Measurements from ENCODE around the gene VPS13D. TPM values are rescaled to one million over a fixed set of nuclear protein-coding genes. Genes with fewer than 3 reads are reported as not detected.

The VPS13D gene
- total RNA-seq, 4 donors from 2014 or later: 33.2 to 115 (median 56.5) TPM

GRCh38 chr1:12464045-12464461, 234.2 kb downstream of the VPS13D start:
- intact Hi-C loops (cut with DNase I; ENCODE audit: low total_unique reads): no loop called here
- Histone ChIP-seq H3K36me3 (no peaks in the 10 kb centered on the region), H3K27me3 (no peaks in the 10 kb centered on the region), H3K4me1 (peaks cover 6 to 12% of the 10 kb centered on the region in 2 donors), H3K27ac (peak overlapping the region; percentile 62 to 66), H3K9me3 (no peaks in the 10 kb centered on the region), H3K4me3 (no peak overlapping the region)
- DNase-seq: peak in 1 of 2 donors; percentile 61
- TF ChIP-seq POLR2A (IDR thresholded peaks at IDR 0.05): no peak
- TF ChIP-seq CTCF (IDR thresholded peaks at IDR 0.05): no peak

DNA sequence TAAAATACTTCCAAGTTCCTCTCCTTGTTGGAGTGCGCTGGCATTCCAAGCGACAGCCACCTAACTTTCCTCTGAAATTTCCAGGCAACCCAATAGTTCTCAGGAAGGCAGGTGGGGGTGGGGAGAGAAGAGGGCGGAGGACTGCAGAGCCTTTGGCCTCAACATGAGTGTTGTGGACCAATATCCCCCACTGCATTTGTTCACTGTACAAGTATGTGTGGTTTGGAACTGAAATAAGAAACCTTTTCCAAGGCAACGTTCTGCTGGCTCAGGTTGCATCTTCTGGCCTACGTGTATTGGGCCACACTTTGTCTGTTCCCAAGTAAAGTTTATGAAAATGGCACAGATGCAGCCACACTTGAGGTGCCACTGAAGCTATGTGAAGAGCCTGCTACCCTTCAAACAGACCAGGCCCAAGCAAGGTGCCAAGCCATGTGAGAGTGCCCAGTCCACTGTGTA, 234.8 kb downstream of the VPS13D start:
- Histone ChIP-seq H3K27ac (peak overlapping the region; percentile 62 to 66), H3K4me3 (no peak overlapping the region), H3K9me3 (no peaks in the 10 kb centered on the region), H3K4me1 (peaks cover 6 to 12% of the 10 kb centered on the region in 2 donors), H3K36me3 (no peaks in the 10 kb centered on the region), H3K27me3 (no peaks in the 10 kb centered on the region)
- DNase-seq: peak; percentile 68 to 70
- intact Hi-C loops (cut with DNase I; ENCODE audit: low total_unique reads): no loop called here
- TF ChIP-seq CTCF (IDR thresholded peaks at IDR 0.05) (no peak), POLR2A (IDR thresholded peaks at IDR 0.05) (no peak)

DNA sequence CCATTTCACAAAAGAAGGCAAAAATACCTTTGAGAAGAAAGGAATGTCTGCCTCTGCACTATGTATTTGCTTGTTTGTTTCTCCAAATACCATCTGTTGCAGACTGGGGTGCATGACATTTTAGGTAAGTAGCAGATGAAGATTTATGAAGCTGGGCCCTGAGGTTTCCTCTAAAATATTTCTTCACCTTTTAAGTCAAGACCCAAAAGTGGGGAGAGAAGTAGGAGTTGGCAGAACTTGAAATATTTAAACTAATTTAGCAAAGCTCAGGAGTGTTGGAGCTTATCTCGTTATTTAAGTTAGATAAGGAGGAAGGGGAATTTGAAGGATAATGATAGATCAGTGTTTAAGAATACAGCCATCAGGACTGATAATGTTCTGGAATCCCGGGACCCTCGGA, 235.3 kb downstream of the VPS13D start:
- Histone ChIP-seq H3K4me1 (peaks cover 6 to 12% of the 10 kb centered on the region in 2 donors), H3K9me3 (no peaks in the 10 kb centered on the region), H3K27ac (peak overlapping the region; percentile 62 to 66), H3K36me3 (no peaks in the 10 kb centered on the region), H3K27me3 (no peaks in the 10 kb centered on the region), H3K4me3 (no peak overlapping the region)
- no peak for DNase-seq
- intact Hi-C loops (cut with DNase I; ENCODE audit: low total_unique reads): no loop called here
- no peak for TF ChIP-seq CTCF (IDR thresholded peaks at IDR 0.05)
- TF ChIP-seq POLR2A (IDR thresholded peaks at IDR 0.05): no peak

- intact Hi-C loops (cut with DNase I; ENCODE audit: low total_unique reads): no loop called here
- no peak overlapping the region for H3K4me3 ChIP-seq
- no peaks in the 10 kb centered on the region for H3K36me3 ChIP-seq
- no peaks in the 10 kb centered on the region for H3K27me3 ChIP-seq
- no peak overlapping the region for H3K27ac ChIP-seq
- no peaks in the 10 kb centered on the region for H3K9me3 ChIP-seq
- DNase-seq: no peak
- TF ChIP-seq CTCF (IDR thresholded peaks at IDR 0.05): no peak
- no peak for TF ChIP-seq POLR2A (IDR thresholded peaks at IDR 0.05)
- peaks cover 6 to 12% of the 10 kb centered on the region in 2 donors for H3K4me1 ChIP-seq
Observed at GRCh38 chr1:12466816-12467215, 237.0 kb downstream of the VPS13D start.

GRCh38 chr1:12467570-12468286, 237.9 kb downstream of the VPS13D start:
- DNase-seq: no peak
- Histone ChIP-seq H3K4me3 (no peak overlapping the region), H3K27me3 (no peaks in the 10 kb centered on the region), H3K9me3 (no peaks in the 10 kb centered on the region), H3K36me3 (no peaks in the 10 kb centered on the region), H3K27ac (no peak overlapping the region), H3K4me1 (peaks cover 6 to 12% of the 10 kb centered on the region in 2 donors)
- intact Hi-C loops (cut with DNase I; ENCODE audit: low total_unique reads): no loop called here
- no peak for TF ChIP-seq CTCF (IDR thresholded peaks at IDR 0.05)
- no peak for TF ChIP-seq POLR2A (IDR thresholded peaks at IDR 0.05)

All from uterus (tissue), 4 donors.